ENCODE results near the gene TAX1BP3. TPM values are rescaled to one million over a fixed set of nuclear protein-coding genes. Genes with fewer than 3 reads are reported as not detected.

Gene TAX1BP3
- total and polyA plus RNA-seq, 9 of the 15 experiments (the other 6 are each of a cell fraction or from before 2014, with no cell fraction given) = 0.99 to 14.5 (median 6.2) TPM

GRCh38 chr17:3658784-3659449 is 9.5 kb downstream of the TAX1BP3 start:
- ChIA-PET CTCF (ENCODE audit: low intra/inter-chr PET ratio) (no interaction called here), POLR2A (interaction anchor here (0.7 kb wide), 1 partner anchor 17 kb away, joined by 3 read pairs; no protein-coding TSS in a partner anchor)
- no peaks in the 10 kb centered on the region for H3K79me2 ChIP-seq (ENCODE audit: control insufficient read depth, insufficient read depth, low read length)
- no peaks in the 10 kb centered on the region for H3K9me3 ChIP-seq (replicated peaks; ENCODE audit: control insufficient read depth, insufficient read depth, low read depth, low read length)
- H3K4me1 ChIP-seq (replicated peaks in 1 of 2; ENCODE audit: control insufficient read depth in 2 of 2, insufficient read depth in 2 of 2, low read length in 2 of 2) = peaks cover 0 to 42% of the 10 kb centered on the region in 2 experiments; a peak in 2 of 5 replicates
- no peak overlapping the region for H2AFZ ChIP-seq (ENCODE audit: low read depth, low read length)
- H3K9me1 ChIP-seq (ENCODE audit: control insufficient read depth, insufficient read depth, low read length) = no peaks in the 10 kb centered on the region
- H3K27me3 ChIP-seq (ENCODE audit: control insufficient read depth in 2 of 2, insufficient read depth in 2 of 2, low read length in 2 of 2) = no peaks in the 10 kb centered on the region
- H3K4me3 ChIP-seq = no peak overlapping the region
- DNase-seq (ENCODE audit: extremely low read depth in 1 of 4, low spot score in 3 of 4) (no peak), FAIRE-seq (no peak), ATAC-seq (no peak)
- no peak overlapping the region for H3K4me2 ChIP-seq (ENCODE audit: insufficient read depth, low read length)
- no peak overlapping the region; a peak in 1 of 4 replicates for H3K9ac ChIP-seq (ENCODE audit: insufficient read depth in 1 of 2, low read depth in 2 of 2, low read length in 2 of 2)
- H3K36me3 ChIP-seq (ENCODE audit: control insufficient read depth, insufficient read depth, low read length) = no peaks in the 10 kb centered on the region
- no TSS peak for BruUV-seq (replicated peaks)
- 78% methylated on average over 6 of the region's 22 CpGs for WGBS (ENCODE audit: insufficient coverage, low coverage, missing lambda C conversion rate)
- intact Hi-C loops (cut with micrococcal nuclease) (no loop called here), in situ Hi-C loops (cut with MboI) (no loop called here)
- TF ChIP-seq POLR2G (IDR thresholded peaks at IDR 0.05; ENCODE audit: low read depth, low read length) = 0 out of 2 replicates have a peak, but pooled peaks have one; percentile 18
- TF ChIP-seq, protein P1, sequence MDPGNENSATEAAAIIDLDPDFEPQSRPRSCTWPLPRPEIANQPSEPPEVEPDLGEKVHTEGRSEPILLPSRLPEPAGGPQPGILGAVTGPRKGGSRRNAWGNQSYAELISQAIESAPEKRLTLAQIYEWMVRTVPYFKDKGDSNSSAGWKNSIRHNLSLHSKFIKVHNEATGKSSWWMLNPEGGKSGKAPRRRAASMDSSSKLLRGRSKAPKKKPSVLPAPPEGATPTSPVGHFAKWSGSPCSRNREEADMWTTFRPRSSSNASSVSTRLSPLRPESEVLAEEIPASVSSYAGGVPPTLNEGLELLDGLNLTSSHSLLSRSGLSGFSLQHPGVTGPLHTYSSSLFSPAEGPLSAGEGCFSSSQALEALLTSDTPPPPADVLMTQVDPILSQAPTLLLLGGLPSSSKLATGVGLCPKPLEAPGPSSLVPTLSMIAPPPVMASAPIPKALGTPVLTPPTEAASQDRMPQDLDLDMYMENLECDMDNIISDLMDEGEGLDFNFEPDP (CRISPR knock-in tag; IDR thresholded peaks at IDR 0.05) = no peak
- TF ChIP-seq CCNT2 (IDR thresholded peaks at IDR 0.05; ENCODE audit: borderline replicate concordance, extremely low read depth, insufficient read length, low read depth, low read length) = no peak
- TF ChIP-seq, protein P2, sequence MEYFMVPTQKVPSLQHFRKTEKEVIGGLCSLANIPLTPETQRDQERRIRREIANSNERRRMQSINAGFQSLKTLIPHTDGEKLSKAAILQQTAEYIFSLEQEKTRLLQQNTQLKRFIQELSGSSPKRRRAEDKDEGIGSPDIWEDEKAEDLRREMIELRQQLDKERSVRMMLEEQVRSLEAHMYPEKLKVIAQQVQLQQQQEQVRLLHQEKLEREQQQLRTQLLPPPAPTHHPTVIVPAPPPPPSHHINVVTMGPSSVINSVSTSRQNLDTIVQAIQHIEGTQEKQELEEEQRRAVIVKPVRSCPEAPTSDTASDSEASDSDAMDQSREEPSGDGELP (CRISPR knock-in tag; IDR thresholded peaks at IDR 0.05; ENCODE audit: borderline replicate concordance) = no peak
- no peak for TF ChIP-seq NBN (IDR thresholded peaks at IDR 0.05; ENCODE audit: low read depth)
- H3K27ac ChIP-seq (ENCODE audit: extremely low read depth, low read depth, low read length) = no peak overlapping the region
- no peaks in the 10 kb centered on the region for H4K20me1 ChIP-seq (replicated peaks; ENCODE audit: control insufficient read depth, insufficient read depth, low read length)

Data from K562 (cell line).